H9 (cell line): ENCODE measurements around the gene BCAS3. TPM values are rescaled to one million over a fixed set of nuclear protein-coding genes. Genes with fewer than 3 reads are reported as not detected.

Source experiments
- DNase-seq: peaks from one replicate; pipeline ENCODE4 v3.0.0-alpha.2; 2017
- H2AFZ ChIP-seq: one replicate; pipeline ENCODE4 v1.6.1; 2013; ENCODE audit warnings: mild to moderate bottlenecking, low read length, control low read depth, moderate library complexity
- H2AK5ac ChIP-seq: 2 replicates; pipeline ENCODE4 v1.6.1; 2013; ENCODE audit warnings: low read length, control low read depth, mixed read lengths; ENCODE audit not compliant: insufficient read length
- H2BK120ac ChIP-seq: one replicate; pipeline ENCODE4 v1.6.1; 2013; ENCODE audit warnings: low read depth, mild to moderate bottlenecking, low read length, control low read depth, inconsistent platforms; ENCODE audit not compliant: poor library complexity, severe bottlenecking
- H2BK12ac ChIP-seq: 2 replicates; pipeline ENCODE4 v1.6.1; 2013; ENCODE audit warnings: low read length, control low read depth, mixed read lengths, low read depth; ENCODE audit not compliant: insufficient read length
- H2BK15ac ChIP-seq: 2 replicates; pipeline ENCODE4 v1.6.1; 2013; ENCODE audit warnings: low read depth, low read length, control low read depth
- H2BK20ac ChIP-seq: one replicate; pipeline ENCODE4 v1.6.1; 2013; ENCODE audit warnings: low read depth, mild to moderate bottlenecking, low read length, control low read depth, inconsistent platforms; ENCODE audit not compliant: poor library complexity, severe bottlenecking
- H2BK5ac ChIP-seq: 2 replicates; pipeline ENCODE4 v1.6.1; 2013; ENCODE audit warnings: low read length, control low read depth, mixed read lengths; ENCODE audit not compliant: insufficient read length
- H3K14ac ChIP-seq: 2 replicates; pipeline ENCODE4 v1.6.1; 2013; ENCODE audit warnings: low read length, control low read depth; ENCODE audit not compliant: insufficient read depth
- H3K18ac ChIP-seq: 2 replicates; pipeline ENCODE4 v1.6.1; 2013; ENCODE audit warnings: low read depth, mild to moderate bottlenecking, mixed read lengths, low read length, control low read depth; ENCODE audit not compliant: insufficient read length
- H3K23ac ChIP-seq: 2 replicates; pipeline ENCODE4 v1.6.1; 2013; ENCODE audit warnings: low read length, control low read depth, mixed read lengths, low read depth; ENCODE audit not compliant: insufficient read length
- H3K23me2 ChIP-seq: 2 replicates; pipeline ENCODE4 v1.6.1; 2013; ENCODE audit warnings: low read depth, mild to moderate bottlenecking, mixed read lengths, low read length, control low read depth; ENCODE audit not compliant: insufficient read length, poor library complexity, severe bottlenecking
- H3K27ac ChIP-seq: 2 replicates; pipeline ENCODE4 v1.5.1; 2013; ENCODE audit warnings: low read length, control low read depth, mixed read lengths, low read depth; ENCODE audit not compliant: insufficient read length
- H3K27me3 ChIP-seq: 2 replicates; pipeline ENCODE4 v1.6.1; 2013; ENCODE audit warnings: low read length, control low read depth, inconsistent platforms; ENCODE audit not compliant: insufficient read depth
- H3K4ac ChIP-seq: 2 replicates; pipeline ENCODE4 v1.6.1; 2013; ENCODE audit warnings: low read depth, mild to moderate bottlenecking, control low read depth, inconsistent platforms, low read length, moderate library complexity
- H3K4me1 ChIP-seq: 2 replicates; pipeline ENCODE4 v1.6.1; 2013; ENCODE audit warnings: low read length, control low read depth, inconsistent platforms; ENCODE audit not compliant: insufficient read depth
- H3K4me2 ChIP-seq: 2 replicates; pipeline ENCODE4 v1.6.1; 2013; ENCODE audit warnings: low read length, control low read depth, mixed read lengths; ENCODE audit not compliant: insufficient read length, insufficient read depth
- H3K56ac ChIP-seq: 2 replicates; pipeline ENCODE4 v1.6.1; 2013; ENCODE audit warnings: low read depth, mild to moderate bottlenecking, mixed read lengths, low read length, control low read depth; ENCODE audit not compliant: insufficient read length
- H3K79me1 ChIP-seq: 2 replicates; pipeline ENCODE4 v1.6.1; 2013; ENCODE audit warnings: low read depth, mild to moderate bottlenecking, moderate library complexity, low read length, control low read depth, inconsistent platforms; ENCODE audit not compliant: insufficient read depth, poor library complexity, severe bottlenecking
- H3K79me2 ChIP-seq: 2 replicates; pipeline ENCODE4 v1.6.1; 2013; ENCODE audit warnings: low read length, control low read depth, inconsistent platforms; ENCODE audit not compliant: insufficient read depth
- H3K9ac ChIP-seq: 2 replicates; pipeline ENCODE4 v1.6.1; 2013; ENCODE audit warnings: low read length, control low read depth, mixed read lengths; ENCODE audit not compliant: insufficient read length; ENCODE audit errors: extremely low read depth
- H3K9me3 ChIP-seq: one replicate; pipeline ENCODE4 v1.6.1; 2013; ENCODE audit warnings: low read depth, low read length, inconsistent platforms; ENCODE audit not compliant: control insufficient read depth
- H3T11ph ChIP-seq: one replicate; pipeline ENCODE4 v1.6.1; 2013; ENCODE audit warnings: mild to moderate bottlenecking, low read length, control low read depth, inconsistent platforms
- H4K20me1 ChIP-seq: one replicate; pipeline ENCODE4 v1.6.1; 2013; ENCODE audit not compliant: control insufficient read depth, insufficient read length, insufficient read depth
- H4K5ac ChIP-seq: 2 replicates; pipeline ENCODE4 v1.6.1; 2013; ENCODE audit warnings: low read depth, mild to moderate bottlenecking, mixed read lengths, low read length, control low read depth; ENCODE audit not compliant: insufficient read length
- H4K8ac ChIP-seq: replicated peaks from 2 replicates; pipeline ENCODE4 v1.6.1; 2013; ENCODE audit warnings: low read length, control low read depth, mixed read lengths, low read depth; ENCODE audit not compliant: insufficient read length
- H4K91ac ChIP-seq: 2 replicates; pipeline ENCODE4 v1.6.1; 2013; ENCODE audit warnings: low read depth, mild to moderate bottlenecking, moderate library complexity, mixed read lengths, low read length, control low read depth; ENCODE audit not compliant: insufficient read length
- H3K27ac Mint-ChIP-seq, 3 experiments: 2 replicates in 2 of 3; 3 replicates in 1 of 3; pipeline ENCODE4 v1.8.0; 2020 to 2021; ENCODE audit warnings: mixed read lengths in 3 of 3, mild to moderate bottlenecking in 1 of 3, moderate library complexity in 1 of 3
- H3K27me3 Mint-ChIP-seq: 2 replicates; pipeline ENCODE4 v1.8.0; 2021; ENCODE audit warnings: low read depth, mild to moderate bottlenecking, moderate library complexity, mixed read lengths
- H3K36me3 Mint-ChIP-seq, 3 experiments: 2 replicates in 2 of 3; 3 replicates in 1 of 3; pipeline ENCODE4 v1.8.0; 2020 to 2021; ENCODE audit warnings: low read depth in 3 of 3, mixed read lengths in 3 of 3; ENCODE audit not compliant: insufficient read depth in 1 of 3
- H3K4me1 Mint-ChIP-seq, 2 experiments: 2 replicates each; pipeline ENCODE4 v1.8.0; 2020; ENCODE audit warnings: mixed read lengths in 2 of 2
- H3K4me3 Mint-ChIP-seq, 2 experiments: 2 replicates in 1 of 2; 3 replicates in 1 of 2; pipeline ENCODE4 v1.8.0; 2020 to 2021; ENCODE audit warnings: mild to moderate bottlenecking in 2 of 2, mixed read lengths in 2 of 2, moderate library complexity in 1 of 2
- H3K9me3 Mint-ChIP-seq, 2 experiments: 2 replicates in 1 of 2; 3 replicates in 1 of 2; pipeline ENCODE4 v1.8.0; 2020; ENCODE audit warnings: mild to moderate bottlenecking in 2 of 2, mixed read lengths in 2 of 2, moderate library complexity in 1 of 2
- CTCF ChIP-seq: fragments of 200-600 bp; sonication (generic); conservative IDR thresholded peaks from 3 replicates; pipeline ENCODE4 v1.8.0; 2021; ENCODE audit warnings: antibody characterized with exemption, mild to moderate bottlenecking
- WGBS: extraction: QIAGEN DNeasy Blood & Tissue Kit; methylation state at CpG from one replicate; pipeline ENCODE4 v1.1.7; 2013; ENCODE audit warnings: missing lambda C conversion rate, low lambda C conversion rate, mixed read lengths; ENCODE audit not compliant: insufficient read length; ENCODE audit errors: extremely low coverage; 5-methylcytosine and 5-hydroxymethylcytosine counted together
- total RNA-seq: library from RNA; stranded (reverse); gene quantifications from 2 replicates; pipeline ENCODE4 v1.2.1, GENCODE V29; 2021

Gene BCAS3
- total RNA-seq, 1 experiment from 2014 or later = 22.4 TPM

GRCh38 chr17:60891149-60891548, 213.5 kb downstream of the BCAS3 start:
- WGBS = no CpG with 5 or more reads among the region's 2 CpGs
- no peak for DNase-seq
- Histone ChIP-seq H4K5ac (no peak overlapping the region), H3K79me1 (no peaks in the 10 kb centered on the region), H4K20me1 (no peaks in the 10 kb centered on the region), H3K14ac (no peak overlapping the region), H3K18ac (no peak overlapping the region), H2BK120ac (no peak overlapping the region), H2BK12ac (no peak overlapping the region), H3K9ac (no peak overlapping the region), H4K91ac (no peak overlapping the region), H3K56ac (no peak overlapping the region), H3K4me2 (no peak overlapping the region), H2BK5ac (no peak overlapping the region), H4K8ac (no peak overlapping the region), H3K79me2 (no peaks in the 10 kb centered on the region), H3K27ac (no peak overlapping the region), H3K27me3 (no peaks in the 10 kb centered on the region), H3T11ph (no peak overlapping the region), H3K4ac (no peak overlapping the region), H3K23ac (no peak overlapping the region), H2BK15ac (no peak overlapping the region), H2AK5ac (no peak overlapping the region), H2AFZ (no peak overlapping the region), H3K9me3 (no peaks in the 10 kb centered on the region), H2BK20ac (no peak overlapping the region), H3K4me1 (no peaks in the 10 kb centered on the region; the same call in 1 of the 2 replicates), H3K23me2 (no peaks in the 10 kb centered on the region)
- Mint-ChIP-seq H3K4me1 (peaks cover 15 to 17% of the 10 kb centered on the region in 2 experiments), H3K27me3 (no peaks in the 10 kb centered on the region), H3K27ac (no peak overlapping the region), H3K9me3 (no peaks in the 10 kb centered on the region; a peak in 1 of 5 replicates), H3K36me3 (peaks cover 3 to 6% (median 5%) of the 10 kb centered on the region in 3 experiments; a peak in 6 of 7 replicates), H3K4me3 (no peak overlapping the region)
- TF ChIP-seq CTCF = no peak
